ENCODE results near the gene C19orf53.

Gene C19orf53

GRCh38 chr19:13763265-13763664 is 11.0 kb upstream of the C19orf53 start:
- no peak overlapping the region for H3K4me3 ChIP-seq (ENCODE audit: control insufficient read depth, low read depth, low read length)
- DNase-seq (ENCODE audit: low read depth), result no peak
- TF ChIP-seq, protein P1, sequence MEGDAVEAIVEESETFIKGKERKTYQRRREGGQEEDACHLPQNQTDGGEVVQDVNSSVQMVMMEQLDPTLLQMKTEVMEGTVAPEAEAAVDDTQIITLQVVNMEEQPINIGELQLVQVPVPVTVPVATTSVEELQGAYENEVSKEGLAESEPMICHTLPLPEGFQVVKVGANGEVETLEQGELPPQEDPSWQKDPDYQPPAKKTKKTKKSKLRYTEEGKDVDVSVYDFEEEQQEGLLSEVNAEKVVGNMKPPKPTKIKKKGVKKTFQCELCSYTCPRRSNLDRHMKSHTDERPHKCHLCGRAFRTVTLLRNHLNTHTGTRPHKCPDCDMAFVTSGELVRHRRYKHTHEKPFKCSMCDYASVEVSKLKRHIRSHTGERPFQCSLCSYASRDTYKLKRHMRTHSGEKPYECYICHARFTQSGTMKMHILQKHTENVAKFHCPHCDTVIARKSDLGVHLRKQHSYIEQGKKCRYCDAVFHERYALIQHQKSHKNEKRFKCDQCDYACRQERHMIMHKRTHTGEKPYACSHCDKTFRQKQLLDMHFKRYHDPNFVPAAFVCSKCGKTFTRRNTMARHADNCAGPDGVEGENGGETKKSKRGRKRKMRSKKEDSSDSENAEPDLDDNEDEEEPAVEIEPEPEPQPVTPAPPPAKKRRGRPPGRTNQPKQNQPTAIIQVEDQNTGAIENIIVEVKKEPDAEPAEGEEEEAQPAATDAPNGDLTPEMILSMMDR (conservative IDR thresholded peaks at IDR 0.05; ENCODE audit: control insufficient read depth, insufficient read depth, low read depth, low read length), result no peak

DNA sequence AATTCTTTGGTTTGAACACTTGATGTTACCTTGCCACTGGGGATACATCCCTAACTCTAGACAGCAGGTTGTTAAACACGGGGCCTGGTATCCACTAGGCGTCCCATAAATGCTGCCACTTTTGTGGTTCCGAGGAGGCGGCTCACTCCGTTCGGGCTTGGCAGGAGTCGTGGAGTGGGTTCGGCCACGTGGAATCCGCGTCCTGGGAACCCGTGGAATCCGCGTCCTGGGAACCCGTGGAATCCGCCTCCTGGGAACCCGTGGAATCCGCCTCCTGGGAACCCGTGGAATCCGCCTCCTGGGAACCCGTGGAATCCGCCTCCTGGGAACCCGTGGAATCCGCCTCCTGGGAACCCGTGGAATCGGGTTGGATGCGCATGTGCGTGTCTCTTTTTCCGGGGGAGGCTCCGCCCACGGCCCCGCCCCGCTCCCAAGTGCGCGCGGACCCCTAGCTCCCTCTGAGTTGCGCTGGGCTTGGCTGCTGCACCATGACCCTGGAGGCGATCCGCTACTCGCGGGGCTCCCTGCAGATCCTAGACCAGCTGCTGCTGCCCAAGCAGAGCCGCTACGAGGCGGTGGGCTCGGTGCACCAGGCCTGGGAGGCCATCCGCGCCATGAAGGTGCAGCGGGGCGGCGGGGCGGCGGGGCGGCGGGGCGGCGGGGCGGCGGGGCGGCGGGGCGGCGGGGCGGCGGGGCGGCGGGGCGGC is 10.0 kb upstream of the C19orf53 start, which contains the start of gene MRI1:
Gene MRI1, plus strand, starts transcription at position 422 of the 707 bp plus-strand sequence. Its CDS starts 67 bp downstream, at position 489.
- peak within 1 kb of the TSS; percentile 69 for H3K4me3 ChIP-seq (ENCODE audit: control insufficient read depth, low read depth, low read length)
- DNase-seq (ENCODE audit: low read depth), result peak; percentile 61
- TF ChIP-seq, protein P1 (conservative IDR thresholded peaks at IDR 0.05; ENCODE audit: control insufficient read depth, insufficient read depth, low read depth, low read length), result no peak

GRCh38 chr19:13764821-13765394 is 9.3 kb upstream of the C19orf53 start:
- TF ChIP-seq, protein P1 (conservative IDR thresholded peaks at IDR 0.05; ENCODE audit: control insufficient read depth, insufficient read depth, low read depth, low read length), result no peak
- no peak for DNase-seq (ENCODE audit: low read depth)
- peak overlapping the region; percentile 69 for H3K4me3 ChIP-seq (ENCODE audit: control insufficient read depth, low read depth, low read length)

DNA sequence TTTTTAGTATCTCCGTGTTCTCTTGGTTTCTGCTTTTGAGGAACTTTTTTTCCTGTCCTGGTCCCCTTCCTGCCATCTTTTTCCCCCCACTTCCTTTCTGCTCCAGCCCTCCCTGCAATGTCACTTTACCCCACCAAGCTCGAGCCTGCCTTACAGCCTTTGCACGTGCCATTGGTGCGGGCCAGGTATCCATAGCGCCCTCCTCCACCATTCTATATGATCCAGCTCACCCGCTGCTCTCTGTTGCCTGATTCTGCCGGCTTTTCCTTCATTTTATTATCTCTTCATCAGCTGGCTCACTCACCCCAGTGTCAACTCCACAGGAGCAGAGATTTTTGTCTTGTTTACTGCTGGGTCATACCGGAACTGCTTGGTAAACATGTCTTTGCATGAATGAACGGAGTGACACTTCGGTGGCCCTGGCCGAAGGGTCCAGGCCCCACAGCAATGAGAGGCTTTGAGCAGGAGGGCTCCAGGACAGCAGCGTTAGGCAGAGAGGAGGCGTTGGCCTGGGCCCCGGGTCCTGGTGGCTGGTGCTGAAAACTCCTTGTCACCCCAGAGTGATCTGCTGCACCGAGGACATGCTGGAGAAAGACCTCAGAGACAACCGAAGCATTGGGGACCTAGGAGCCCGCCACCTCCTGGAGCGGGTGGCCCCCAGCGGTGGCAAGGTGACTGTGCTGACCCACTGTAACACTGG is 8.7 kb upstream of the C19orf53 start:
- TF ChIP-seq, protein P1 (conservative IDR thresholded peaks at IDR 0.05; ENCODE audit: control insufficient read depth, insufficient read depth, low read depth, low read length), result no peak
- no peak for DNase-seq (ENCODE audit: low read depth)
- peak overlapping the region; percentile 69 for H3K4me3 ChIP-seq (ENCODE audit: control insufficient read depth, low read depth, low read length)

GRCh38 chr19:13766095-13766481 is 8.2 kb upstream of the C19orf53 start:
- H3K4me3 ChIP-seq (ENCODE audit: control insufficient read depth, low read depth, low read length), result no peak overlapping the region

GRCh38 chr19:13768510-13768909 is 5.7 kb upstream of the C19orf53 start:
- no peak for DNase-seq (ENCODE audit: low read depth)
- TF ChIP-seq, protein P1 (conservative IDR thresholded peaks at IDR 0.05; ENCODE audit: control insufficient read depth, insufficient read depth, low read depth, low read length), result no peak
- H3K4me3 ChIP-seq (ENCODE audit: control insufficient read depth, low read depth, low read length), result no peak overlapping the region

More at GRCh38 chr19:13766095-13766481, 8.2 kb upstream of the C19orf53 start:
- TF ChIP-seq, protein P1 (conservative IDR thresholded peaks at IDR 0.05; ENCODE audit: control insufficient read depth, insufficient read depth, low read depth, low read length), result no peak
- no peak for DNase-seq (ENCODE audit: low read depth)

All from fibroblast of mammary gland (primary cell).